Nephron (organoid): Measurements from ENCODE around the gene ITPK1.

Experiments used
- H3K27ac Mint-ChIP-seq, 3 experiments: 2 replicates each; pipeline ENCODE4 v1.8.0; 2020; ENCODE audit warnings: mixed read lengths in 3 of 3, mild to moderate bottlenecking in 2 of 3, moderate library complexity in 1 of 3
- H3K27me3 Mint-ChIP-seq: 2 replicates; pipeline ENCODE4 v1.8.0; 2021; ENCODE audit warnings: low read depth, mild to moderate bottlenecking, moderate library complexity, mixed read lengths
- H3K36me3 Mint-ChIP-seq: 2 replicates; pipeline ENCODE4 v1.8.0; 2020; ENCODE audit warnings: low read depth, mixed read lengths
- H3K4me1 Mint-ChIP-seq: 2 replicates; pipeline ENCODE4 v1.8.0; 2020; ENCODE audit warnings: mixed read lengths
- H3K4me3 Mint-ChIP-seq, 3 experiments: 2 replicates each; pipeline ENCODE4 v1.8.0; 2020; ENCODE audit warnings: mild to moderate bottlenecking in 3 of 3, mixed read lengths in 3 of 3, moderate library complexity in 2 of 3
- H3K9me3 Mint-ChIP-seq: 2 replicates; pipeline ENCODE4 v1.8.0; 2020; ENCODE audit warnings: mixed read lengths
- TF ChIP-seq, protein P1 (sequence below), 3 experiments: fragments of 200-600 bp; sonication (generic); IDR thresholded peaks; one replicate each; pipeline ENCODE4 v1.5.0; 2021; ENCODE audit warnings: antibody characterized with exemption in 3 of 3; ENCODE audit not compliant: unreplicated experiment in 3 of 3

ITPK1 gene

DNA sequence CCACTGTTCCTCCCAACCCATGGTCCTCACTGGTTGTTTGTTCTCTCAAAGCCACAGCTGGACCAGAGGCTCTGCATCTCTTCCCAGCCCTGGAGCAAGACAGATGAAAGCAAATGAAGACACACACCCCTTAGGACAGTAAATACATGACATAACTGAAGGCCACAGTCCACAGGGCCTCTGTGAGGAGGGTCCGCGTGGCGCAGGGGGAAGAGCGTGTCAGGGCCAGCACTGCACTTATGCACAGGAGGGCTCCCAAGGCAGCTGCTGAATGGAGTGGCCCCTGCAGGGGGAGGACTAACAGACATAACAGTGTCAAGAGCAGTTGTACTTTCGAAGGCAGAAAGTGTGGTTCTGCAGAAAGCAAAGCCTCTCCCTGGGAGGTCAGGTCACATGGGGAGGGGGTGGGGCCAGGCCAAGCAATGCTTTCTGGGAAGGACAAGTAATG, 112.8 kb downstream of the ITPK1 start:
- H3K27me3 Mint-ChIP-seq: peaks cover 3% of the 10 kb centered on the region
- H3K36me3 Mint-ChIP-seq: no peaks in the 10 kb centered on the region
- TF ChIP-seq, protein P1, sequence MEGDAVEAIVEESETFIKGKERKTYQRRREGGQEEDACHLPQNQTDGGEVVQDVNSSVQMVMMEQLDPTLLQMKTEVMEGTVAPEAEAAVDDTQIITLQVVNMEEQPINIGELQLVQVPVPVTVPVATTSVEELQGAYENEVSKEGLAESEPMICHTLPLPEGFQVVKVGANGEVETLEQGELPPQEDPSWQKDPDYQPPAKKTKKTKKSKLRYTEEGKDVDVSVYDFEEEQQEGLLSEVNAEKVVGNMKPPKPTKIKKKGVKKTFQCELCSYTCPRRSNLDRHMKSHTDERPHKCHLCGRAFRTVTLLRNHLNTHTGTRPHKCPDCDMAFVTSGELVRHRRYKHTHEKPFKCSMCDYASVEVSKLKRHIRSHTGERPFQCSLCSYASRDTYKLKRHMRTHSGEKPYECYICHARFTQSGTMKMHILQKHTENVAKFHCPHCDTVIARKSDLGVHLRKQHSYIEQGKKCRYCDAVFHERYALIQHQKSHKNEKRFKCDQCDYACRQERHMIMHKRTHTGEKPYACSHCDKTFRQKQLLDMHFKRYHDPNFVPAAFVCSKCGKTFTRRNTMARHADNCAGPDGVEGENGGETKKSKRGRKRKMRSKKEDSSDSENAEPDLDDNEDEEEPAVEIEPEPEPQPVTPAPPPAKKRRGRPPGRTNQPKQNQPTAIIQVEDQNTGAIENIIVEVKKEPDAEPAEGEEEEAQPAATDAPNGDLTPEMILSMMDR (IDR thresholded peaks at IDR 0.05; ENCODE audit: unreplicated experiment in 3 of 3): no peak
- H3K4me1 Mint-ChIP-seq: peaks cover 54% of the 10 kb centered on the region
- H3K9me3 Mint-ChIP-seq: no peaks in the 10 kb centered on the region
- peak overlapping the region in 1 of 3 experiments; percentile 58 for H3K27ac Mint-ChIP-seq
- no peak overlapping the region for H3K4me3 Mint-ChIP-seq

DNA sequence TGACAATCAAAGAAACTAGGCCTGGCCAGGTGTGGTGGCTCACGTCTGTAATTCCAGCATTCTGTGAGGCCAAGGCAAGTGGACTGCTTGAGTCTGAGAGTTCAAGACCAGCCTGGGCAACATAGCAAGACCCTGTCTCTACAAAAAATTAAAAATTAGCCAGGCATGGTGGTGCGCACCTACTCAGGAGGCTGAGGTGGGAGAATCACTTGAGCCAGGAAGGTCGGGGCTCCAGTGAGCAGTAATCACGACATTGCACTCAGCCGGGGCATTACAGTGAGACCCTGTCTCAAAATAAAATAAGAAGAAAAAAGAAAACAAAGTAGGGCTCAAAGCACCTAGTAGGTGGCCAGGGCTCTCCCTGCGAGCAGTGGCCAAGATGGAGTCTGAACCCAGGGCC, 113.7 kb downstream of the ITPK1 start:
- TF ChIP-seq, protein P1 (IDR thresholded peaks at IDR 0.05; ENCODE audit: unreplicated experiment in 3 of 3): no peak
- Mint-ChIP-seq H3K4me3 (no peak overlapping the region), H3K27ac (no peak overlapping the region), H3K27me3 (peaks cover 3% of the 10 kb centered on the region), H3K4me1 (peaks cover 57% of the 10 kb centered on the region), H3K9me3 (no peaks in the 10 kb centered on the region), H3K36me3 (no peaks in the 10 kb centered on the region)

DNA sequence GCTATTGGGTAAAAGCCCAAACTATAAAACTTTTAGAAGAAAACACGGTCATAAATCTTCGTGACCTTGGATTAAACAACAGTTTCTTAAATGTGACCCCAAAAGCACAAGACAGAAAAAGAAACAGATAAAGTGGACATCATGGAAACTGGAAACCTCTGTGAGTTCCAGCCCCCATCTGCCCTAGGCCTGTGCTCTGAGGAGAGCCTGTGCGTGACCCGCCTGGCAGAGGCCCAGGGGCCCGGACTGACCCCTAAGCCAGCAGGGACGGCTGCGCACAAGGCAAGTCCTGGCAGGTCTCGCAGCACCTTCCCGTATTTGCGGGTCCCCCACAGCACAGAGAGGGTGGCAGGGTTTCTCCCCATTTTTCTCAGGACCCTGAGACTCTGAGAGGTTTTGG, 116.8 kb downstream of the ITPK1 start:
- H3K36me3 Mint-ChIP-seq: no peaks in the 10 kb centered on the region
- no peak overlapping the region for H3K27ac Mint-ChIP-seq
- H3K4me1 Mint-ChIP-seq: peaks cover 37% of the 10 kb centered on the region
- H3K9me3 Mint-ChIP-seq: no peaks in the 10 kb centered on the region
- TF ChIP-seq, protein P1 (IDR thresholded peaks at IDR 0.05; ENCODE audit: unreplicated experiment in 3 of 3): no peak
- H3K27me3 Mint-ChIP-seq: peaks cover 3% of the 10 kb centered on the region
- H3K4me3 Mint-ChIP-seq: no peak overlapping the region

DNA sequence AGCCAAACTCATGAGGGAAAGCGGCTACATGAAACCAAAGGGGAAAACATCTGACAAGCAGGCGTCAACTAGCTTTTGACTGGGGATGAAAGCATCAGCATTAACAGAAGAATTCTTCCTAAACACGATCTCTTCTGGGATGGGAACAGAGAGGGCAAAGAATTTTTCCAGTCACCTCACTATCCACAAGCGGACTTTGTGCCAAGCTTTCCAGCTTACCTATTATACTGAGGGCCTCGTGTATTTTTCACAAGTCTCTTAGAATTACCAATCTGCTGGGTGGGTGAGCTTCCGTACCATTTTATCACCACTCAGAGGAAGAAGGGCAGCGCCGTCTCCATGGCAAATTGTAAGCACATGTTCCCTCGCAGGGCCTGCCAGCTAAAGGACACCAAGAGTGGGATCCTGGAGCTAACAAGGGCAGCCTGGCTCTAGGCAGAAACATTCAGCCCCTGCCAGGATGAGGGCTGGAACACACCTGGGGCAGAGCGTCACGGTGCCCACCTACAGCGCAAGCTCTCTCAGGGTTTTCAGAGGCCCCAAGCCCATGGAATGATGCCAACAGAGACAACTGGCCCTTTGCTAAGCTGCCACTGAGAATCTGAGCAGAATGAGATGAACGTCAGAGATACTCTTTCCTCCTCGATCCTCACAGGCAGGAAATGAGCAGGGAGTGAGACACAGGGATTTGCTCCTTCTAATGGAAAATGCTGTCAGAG, 118.2 kb downstream of the ITPK1 start:
- Mint-ChIP-seq H3K27ac (peak overlapping the region in 2 of 3 experiments; percentile 19 to 32), H3K4me3 (no peak overlapping the region), H3K36me3 (peaks cover 7% of the 10 kb centered on the region), H3K9me3 (no peaks in the 10 kb centered on the region), H3K27me3 (peaks cover 3% of the 10 kb centered on the region), H3K4me1 (peaks cover 29% of the 10 kb centered on the region)
- TF ChIP-seq, protein P1 (IDR thresholded peaks at IDR 0.05; ENCODE audit: unreplicated experiment in 3 of 3): no peak

DNA sequence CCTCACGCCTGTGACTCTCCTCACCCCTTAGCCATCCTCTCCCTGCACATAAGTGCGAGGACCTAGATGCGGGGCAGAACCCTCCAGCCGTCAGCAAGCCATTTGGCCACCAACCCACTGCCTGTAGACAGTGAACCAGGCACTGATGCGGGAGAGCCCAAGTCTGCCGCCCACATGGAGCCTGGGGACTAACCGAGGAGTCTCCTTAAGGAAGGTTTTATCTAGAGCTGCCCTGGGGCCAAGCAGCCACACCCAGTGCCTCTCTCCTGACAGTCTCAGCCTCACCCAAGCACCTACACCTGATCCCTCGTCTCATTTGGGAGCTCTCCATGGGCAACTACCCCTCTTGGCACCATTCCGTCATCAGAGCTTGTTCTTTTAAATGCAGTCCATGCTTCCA, 120.1 kb downstream of the ITPK1 start:
- Mint-ChIP-seq H3K4me1 (peaks cover 33% of the 10 kb centered on the region), H3K27me3 (peaks cover 3% of the 10 kb centered on the region), H3K4me3 (no peak overlapping the region), H3K36me3 (peaks cover 7% of the 10 kb centered on the region), H3K27ac (peak overlapping the region in 1 of 3 experiments; percentile 65), H3K9me3 (no peaks in the 10 kb centered on the region)
- TF ChIP-seq, protein P1 (IDR thresholded peaks at IDR 0.05; ENCODE audit: unreplicated experiment in 3 of 3): no peak

DNA sequence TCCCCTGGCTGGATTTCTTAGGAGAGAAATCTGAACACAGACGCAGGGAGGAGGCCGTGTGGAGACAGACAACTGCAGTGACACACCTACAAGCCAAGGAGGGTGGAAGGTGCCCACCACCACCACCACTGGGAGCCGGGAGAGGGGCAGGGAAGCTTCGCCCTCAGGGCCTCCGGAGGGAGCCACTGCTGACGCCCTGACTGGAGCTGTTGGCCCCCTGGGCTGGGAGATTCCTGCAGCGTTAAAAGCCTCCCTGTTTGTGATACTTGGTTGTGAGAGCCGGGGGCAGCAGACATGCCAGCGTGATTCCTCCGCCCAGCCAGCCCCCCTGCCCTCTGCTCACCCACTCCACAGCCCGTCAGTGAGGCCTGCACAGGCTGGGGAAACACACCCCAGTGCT, 120.8 kb downstream of the ITPK1 start:
- Mint-ChIP-seq H3K4me1 (peaks cover 37% of the 10 kb centered on the region), H3K4me3 (no peak overlapping the region), H3K36me3 (peaks cover 11% of the 10 kb centered on the region), H3K9me3 (no peaks in the 10 kb centered on the region), H3K27me3 (peaks cover 7% of the 10 kb centered on the region), H3K27ac (no peak overlapping the region)
- TF ChIP-seq, protein P1 (IDR thresholded peaks at IDR 0.05; ENCODE audit: unreplicated experiment in 3 of 3): no peak
